ENCODE measurements around the gene CA10. TPM values are rescaled to one million over a fixed set of nuclear protein-coding genes. Genes with fewer than 3 reads are reported as not detected.

Gene CA10
- total RNA-seq, 6 experiments from 2014 or later: not detected

GRCh38 chr17:52025236-52025635 lies 133.3 kb downstream of the CA10 start:
- Mint-ChIP-seq H3K36me3 (ENCODE audit: low read depth) (no peaks in the 10 kb centered on the region), H3K9me3 (peaks cover 21% of the 10 kb centered on the region), H3K27ac (no peak overlapping the region), H3K27me3 (ENCODE audit: insufficient read depth) (no peaks in the 10 kb centered on the region), H3K4me1 (ENCODE audit: low read depth) (peaks cover 9% of the 10 kb centered on the region; the same call in 1 of the 2 replicates), H3K4me3 (no peak overlapping the region)
- DNase-seq: no peak
- TF ChIP-seq CTCF (IDR thresholded peaks at IDR 0.05): no peak

- TF ChIP-seq CTCF (IDR thresholded peaks at IDR 0.05): no peak
- H3K4me1 Mint-ChIP-seq (ENCODE audit: low read depth): peaks cover 9% of the 10 kb centered on the region; the same call in 1 of the 2 replicates
- no peak for DNase-seq
- peaks cover 21% of the 10 kb centered on the region for H3K9me3 Mint-ChIP-seq
- H3K27ac Mint-ChIP-seq: no peak overlapping the region
- no peaks in the 10 kb centered on the region for H3K36me3 Mint-ChIP-seq (ENCODE audit: low read depth)
- no peaks in the 10 kb centered on the region for H3K27me3 Mint-ChIP-seq (ENCODE audit: insufficient read depth)
- H3K4me3 Mint-ChIP-seq: no peak overlapping the region
Measured at GRCh38 chr17:52024300-52024870, 134.1 kb downstream of the CA10 start.

GRCh38 chr17:52011064-52011463 lies 147.4 kb downstream of the CA10 start:
- DNase-seq: no peak
- TF ChIP-seq CTCF (IDR thresholded peaks at IDR 0.05): no peak

GRCh38 chr17:51999654-52000053 lies 158.9 kb downstream of the CA10 start:
- Mint-ChIP-seq H3K4me3 (no peak overlapping the region), H3K9me3 (peaks cover 28% of the 10 kb centered on the region), H3K27ac (no peak overlapping the region), H3K27me3 (ENCODE audit: insufficient read depth) (no peaks in the 10 kb centered on the region; the same call in 1 of the 2 replicates), H3K36me3 (ENCODE audit: low read depth) (no peaks in the 10 kb centered on the region), H3K4me1 (ENCODE audit: low read depth) (no peaks in the 10 kb centered on the region)
- TF ChIP-seq CTCF (IDR thresholded peaks at IDR 0.05): no peak
- no peak for DNase-seq

More at GRCh38 chr17:52011064-52011463, 147.4 kb downstream of the CA10 start:
- H3K36me3 Mint-ChIP-seq (ENCODE audit: low read depth): no peaks in the 10 kb centered on the region
- no peaks in the 10 kb centered on the region for H3K4me1 Mint-ChIP-seq (ENCODE audit: low read depth)
- no peaks in the 10 kb centered on the region for H3K27me3 Mint-ChIP-seq (ENCODE audit: insufficient read depth)
- H3K27ac Mint-ChIP-seq: no peak overlapping the region
- H3K4me3 Mint-ChIP-seq: no peak overlapping the region
- peaks cover 24% of the 10 kb centered on the region for H3K9me3 Mint-ChIP-seq

GRCh38 chr17:51997723-51998122 lies 160.8 kb downstream of the CA10 start:
- Mint-ChIP-seq H3K4me1 (ENCODE audit: low read depth) (no peaks in the 10 kb centered on the region), H3K27me3 (ENCODE audit: insufficient read depth) (no peaks in the 10 kb centered on the region; the same call in 1 of the 2 replicates), H3K4me3 (no peak overlapping the region), H3K27ac (no peak overlapping the region), H3K9me3 (peaks cover 22% of the 10 kb centered on the region), H3K36me3 (ENCODE audit: low read depth) (no peaks in the 10 kb centered on the region)
- no peak for TF ChIP-seq CTCF (IDR thresholded peaks at IDR 0.05)
- no peak for DNase-seq
